Measurements from ENCODE around the gene IL1RN. TPM values are rescaled to one million over a fixed set of nuclear protein-coding genes. Genes with fewer than 3 reads are reported as not detected.
"Not testable (repeated sequence)": the region's sequence is repeated elsewhere in the genome, so short reads cannot be mapped to it uniquely, and the experiment has no call there.

IL1RN gene
- total and polyA plus RNA-seq, 4 donors = 0.74 to 11.6 (median 6.6) TPM

DNA sequence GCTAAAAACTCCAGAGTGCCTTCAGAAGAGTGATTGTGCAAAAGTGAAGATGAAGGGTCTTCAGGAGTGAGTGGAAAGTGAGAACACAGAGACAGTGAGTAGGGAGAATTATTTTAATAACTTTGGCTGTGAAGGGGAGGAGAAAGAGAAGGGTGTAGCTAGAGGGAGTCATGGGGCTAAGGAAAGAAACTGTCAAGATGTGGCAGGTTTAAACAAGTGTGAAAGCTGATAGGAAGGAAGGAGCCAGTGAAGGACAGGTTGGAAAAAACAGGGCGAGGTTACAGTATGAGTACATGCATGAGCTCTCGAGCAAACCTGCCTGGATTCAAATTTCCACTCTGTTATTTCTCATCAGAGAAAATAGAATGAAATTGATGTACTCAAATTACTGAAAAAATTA, 41.9 kb upstream of the IL1RN start:
- ATAC-seq (ENCODE audit: low FRiP score) (no peak), DNase-seq (no peak)
- no peak overlapping the region for H3K4me3 ChIP-seq (ENCODE audit: low read length in 2 of 2)
- no peak overlapping the region for H3K27ac ChIP-seq (ENCODE audit: low read depth in 1 of 2, low read length in 2 of 2)
- H3K36me3 ChIP-seq (ENCODE audit: control insufficient read depth in 1 of 2, insufficient read depth in 2 of 2, low read length in 1 of 2) = no peaks in the 10 kb centered on the region
- peaks cover 0 to 1% of the 10 kb centered on the region in 2 donors for H3K27me3 ChIP-seq (ENCODE audit: control insufficient read depth in 1 of 2, insufficient read depth in 2 of 2, low read length in 1 of 2)
- H3K4me1 ChIP-seq (ENCODE audit: control insufficient read depth in 1 of 2, insufficient read depth in 2 of 2, low read length in 2 of 2) = no peaks in the 10 kb centered on the region
- peaks cover 3% of the 10 kb centered on the region for H3K9me3 ChIP-seq (ENCODE audit: control insufficient read depth, low read length)
- WGBS, 2 donors = 73 to 81% methylated on average over 2 of the region's 2 CpGs
- intact Hi-C loops (cut with DNase I) = no loop called here

DNA sequence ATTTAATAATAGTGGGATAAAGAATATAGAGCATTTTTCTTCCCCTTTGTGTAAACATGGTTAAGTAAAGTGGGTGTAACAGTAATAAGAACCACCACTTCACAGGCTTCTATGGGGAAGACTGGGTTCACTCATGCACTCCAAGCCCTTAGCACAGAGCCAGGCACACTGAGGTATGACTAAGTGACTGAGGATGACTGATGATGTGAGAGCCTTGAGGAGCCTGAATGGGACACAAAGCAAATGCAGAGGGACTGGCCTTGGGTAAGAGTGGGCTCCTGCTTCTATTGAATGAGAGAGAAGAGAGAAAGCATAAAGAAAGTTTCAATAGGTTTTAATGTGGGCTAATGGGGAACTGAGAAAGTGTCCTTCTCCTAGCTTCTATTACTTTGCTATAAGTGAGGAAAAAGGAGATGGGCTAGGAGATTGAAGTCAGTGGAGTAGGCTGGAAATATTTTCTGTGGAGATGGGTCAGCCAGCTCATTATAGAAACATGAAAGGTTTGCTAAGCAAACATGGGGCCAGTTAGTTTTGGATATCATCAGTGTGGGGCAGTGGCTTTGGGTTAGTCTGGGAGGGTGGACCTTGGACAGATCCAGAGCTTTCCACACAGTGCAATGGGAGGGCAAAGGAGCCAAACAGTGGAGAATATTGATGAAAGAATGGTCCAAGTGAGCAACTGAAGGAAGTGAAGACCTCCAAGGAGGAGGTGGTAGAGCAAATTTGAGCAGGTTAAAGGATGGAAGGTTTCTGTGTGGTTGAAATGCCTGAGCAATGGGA, 39.0 kb upstream of the IL1RN start:
- ATAC-seq (ENCODE audit: low FRiP score) (no peak), DNase-seq (no peak)
- no peak overlapping the region for H3K27ac ChIP-seq (ENCODE audit: low read depth in 1 of 2, low read length in 2 of 2)
- intact Hi-C loops (cut with DNase I) = no loop called here
- H3K36me3 ChIP-seq (ENCODE audit: control insufficient read depth in 1 of 2, insufficient read depth in 2 of 2, low read length in 1 of 2) = no peaks in the 10 kb centered on the region
- no peaks in the 10 kb centered on the region for H3K4me1 ChIP-seq (ENCODE audit: control insufficient read depth in 1 of 2, insufficient read depth in 2 of 2, low read length in 2 of 2)
- no peak overlapping the region for H3K4me3 ChIP-seq (ENCODE audit: low read length in 2 of 2)
- peaks cover 0 to 1% of the 10 kb centered on the region in 2 donors for H3K27me3 ChIP-seq (ENCODE audit: control insufficient read depth in 1 of 2, insufficient read depth in 2 of 2, low read length in 1 of 2)
- peaks cover 2% of the 10 kb centered on the region for H3K9me3 ChIP-seq (ENCODE audit: control insufficient read depth, low read length)

DNA sequence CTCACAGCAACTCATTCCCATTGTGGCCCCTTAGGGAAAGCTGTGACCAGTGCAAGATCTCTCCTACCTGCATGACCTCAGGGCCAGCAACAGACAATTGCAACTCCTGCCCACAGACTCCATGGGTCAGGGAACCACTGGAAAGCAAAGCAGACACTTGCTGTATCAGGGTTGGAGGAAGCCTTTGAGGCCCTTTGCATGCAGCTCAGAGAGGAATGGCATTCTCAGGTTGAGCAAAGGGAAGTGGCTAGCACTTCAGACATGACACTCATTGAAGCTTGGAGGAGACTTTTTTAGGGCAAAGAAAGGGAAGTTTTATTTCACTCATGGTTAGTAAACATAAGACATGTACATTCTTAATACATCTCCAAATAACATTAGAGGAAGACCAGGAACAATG, 37.5 kb upstream of the IL1RN start:
- H3K4me1 ChIP-seq (ENCODE audit: control insufficient read depth in 1 of 2, insufficient read depth in 2 of 2, low read length in 2 of 2) = no peaks in the 10 kb centered on the region
- no peak overlapping the region for H3K4me3 ChIP-seq (ENCODE audit: low read length in 2 of 2)
- no peak overlapping the region for H3K27ac ChIP-seq (ENCODE audit: low read depth in 1 of 2, low read length in 2 of 2)
- ATAC-seq (ENCODE audit: low FRiP score) = no peak
- intact Hi-C loops (cut with DNase I) = no loop called here
- no peak for DNase-seq
- peaks cover 0 to 1% of the 10 kb centered on the region in 2 donors for H3K27me3 ChIP-seq (ENCODE audit: control insufficient read depth in 1 of 2, insufficient read depth in 2 of 2, low read length in 1 of 2)
- no peaks in the 10 kb centered on the region for H3K36me3 ChIP-seq (ENCODE audit: control insufficient read depth in 1 of 2, insufficient read depth in 2 of 2, low read length in 1 of 2)
- H3K9me3 ChIP-seq (ENCODE audit: control insufficient read depth, low read length) = peaks cover 1% of the 10 kb centered on the region

DNA sequence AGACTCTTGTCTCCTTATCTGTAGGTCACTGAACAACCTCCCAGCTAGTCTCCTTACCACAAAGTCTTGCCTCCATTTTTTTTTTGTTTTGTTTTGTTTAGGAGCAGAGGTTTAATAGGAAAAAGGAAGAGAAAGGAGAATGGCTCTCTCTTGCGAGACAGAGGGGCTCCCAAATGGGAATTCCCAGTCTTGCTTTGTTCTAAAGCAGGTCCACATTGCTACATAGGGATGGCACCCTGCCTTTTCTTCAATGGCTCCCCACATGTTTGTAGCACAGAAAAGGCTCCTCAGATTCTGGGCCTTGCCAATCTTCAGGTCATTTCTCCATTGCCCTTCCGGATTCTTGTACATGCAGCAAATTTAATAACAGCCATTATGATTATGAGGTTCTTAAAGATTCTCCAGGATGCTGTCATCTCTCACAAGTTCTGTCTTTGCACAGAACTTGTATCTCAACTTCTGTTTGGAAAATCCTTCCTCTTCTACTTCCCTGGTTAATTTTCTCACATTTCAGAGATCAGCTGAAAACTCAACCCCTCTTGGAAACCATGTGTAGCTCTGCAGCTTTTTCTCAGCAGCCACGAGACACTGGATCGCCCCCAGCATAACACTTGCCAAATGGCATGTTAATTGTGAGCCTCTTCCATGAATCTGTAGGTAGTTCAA, 36.0 kb upstream of the IL1RN start:
- intact Hi-C loops (cut with DNase I) = no loop called here

DNA sequence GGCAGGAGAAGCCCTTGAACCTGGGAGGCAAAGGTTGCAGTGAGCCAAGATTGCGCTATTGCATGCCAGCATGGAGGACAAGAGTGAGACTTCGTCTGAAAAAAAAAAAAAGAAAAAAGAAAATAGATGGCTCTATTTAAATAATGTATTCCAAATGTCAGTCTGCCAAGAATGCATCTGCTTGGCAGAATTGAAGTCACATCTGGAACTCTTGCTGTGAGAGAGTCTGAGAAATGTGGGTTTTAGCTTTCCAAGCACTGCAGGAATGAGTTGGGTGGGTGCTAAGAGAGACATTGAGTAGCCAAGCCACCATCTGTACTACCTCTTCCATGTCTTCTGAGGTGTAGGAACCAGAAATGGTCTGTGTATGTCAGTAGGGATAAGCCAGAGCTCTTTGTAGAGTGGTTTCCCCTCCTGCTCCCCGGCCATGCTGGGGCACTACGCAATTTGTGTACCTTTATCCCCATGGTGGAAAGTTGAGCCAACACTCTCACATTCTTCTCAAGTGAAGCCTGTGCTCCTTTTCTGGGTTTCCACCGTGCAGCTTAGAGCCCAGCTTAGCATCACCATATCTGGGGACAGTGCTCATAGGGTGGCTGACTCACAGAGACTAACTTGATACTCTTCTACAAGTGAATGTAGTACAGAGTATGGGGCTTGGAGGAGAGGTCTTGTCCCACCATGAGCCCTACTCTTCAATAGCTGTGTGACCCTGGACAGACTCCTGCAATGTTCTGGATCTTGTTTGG, 34.4 kb upstream of the IL1RN start:
- intact Hi-C loops (cut with DNase I) = no loop called here
- no peak for DNase-seq
- no peak for ATAC-seq (ENCODE audit: low FRiP score)
- no peaks in the 10 kb centered on the region for H3K36me3 ChIP-seq (ENCODE audit: control insufficient read depth in 1 of 2, insufficient read depth in 2 of 2, low read length in 1 of 2)
- H3K4me3 ChIP-seq (ENCODE audit: low read length in 2 of 2) = no peak overlapping the region
- H3K9me3 ChIP-seq (ENCODE audit: control insufficient read depth, low read length) = no peaks in the 10 kb centered on the region
- no peak overlapping the region for H3K27ac ChIP-seq (ENCODE audit: low read depth in 1 of 2, low read length in 2 of 2)
- WGBS, 2 donors = 74 to 83% methylated on average over 5 of the region's 5 CpGs
- H3K27me3 ChIP-seq (ENCODE audit: control insufficient read depth in 1 of 2, insufficient read depth in 2 of 2, low read length in 1 of 2) = peaks cover 0 to 1% of the 10 kb centered on the region in 2 donors
- no peaks in the 10 kb centered on the region for H3K4me1 ChIP-seq (ENCODE audit: control insufficient read depth in 1 of 2, insufficient read depth in 2 of 2, low read length in 2 of 2)

More for the DNA sequence above, 36.0 kb upstream of the IL1RN start:
- H3K36me3 ChIP-seq (ENCODE audit: control insufficient read depth in 1 of 2, insufficient read depth in 2 of 2, low read length in 1 of 2) = no peaks in the 10 kb centered on the region
- H3K27ac ChIP-seq (ENCODE audit: low read depth in 1 of 2, low read length in 2 of 2) = no peak overlapping the region
- peaks cover 0 to 1% of the 10 kb centered on the region in 2 donors for H3K27me3 ChIP-seq (ENCODE audit: control insufficient read depth in 1 of 2, insufficient read depth in 2 of 2, low read length in 1 of 2)
- H3K4me1 ChIP-seq (ENCODE audit: control insufficient read depth in 1 of 2, insufficient read depth in 2 of 2, low read length in 2 of 2) = no peaks in the 10 kb centered on the region
- ATAC-seq (ENCODE audit: low FRiP score) (no peak), DNase-seq (no peak)
- 66 to 80% methylated on average over 4 of the region's 4 CpGs for WGBS, 2 donors
- peaks cover 1% of the 10 kb centered on the region for H3K9me3 ChIP-seq (ENCODE audit: control insufficient read depth, low read length)
- no peak overlapping the region for H3K4me3 ChIP-seq (ENCODE audit: low read length in 2 of 2)

DNA sequence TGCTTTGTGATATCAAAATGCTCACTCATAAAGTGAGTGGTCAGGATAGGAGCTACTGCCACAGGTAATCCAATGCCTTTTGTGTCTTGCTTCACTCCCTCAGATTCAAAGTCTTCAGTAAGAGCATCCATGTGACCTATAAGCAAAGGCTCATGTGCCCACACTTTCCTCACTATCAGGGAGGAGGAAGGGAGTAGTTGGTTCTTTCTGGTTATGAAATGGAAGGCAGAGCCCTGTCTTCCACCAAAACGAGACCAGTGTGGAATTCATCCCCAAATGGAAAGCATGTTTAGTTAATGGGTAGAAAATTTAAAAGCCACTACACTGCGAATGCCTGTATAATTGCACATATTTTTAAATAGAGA, 33.8 kb upstream of the IL1RN start:
- Histone ChIP-seq H3K36me3 (ENCODE audit: control insufficient read depth in 1 of 2, insufficient read depth in 2 of 2, low read length in 1 of 2) (no peaks in the 10 kb centered on the region), H3K27ac (ENCODE audit: low read depth in 1 of 2, low read length in 2 of 2) (no peak overlapping the region), H3K27me3 (ENCODE audit: control insufficient read depth in 1 of 2, insufficient read depth in 2 of 2, low read length in 1 of 2) (peaks cover 0 to 1% of the 10 kb centered on the region in 2 donors), H3K9me3 (ENCODE audit: control insufficient read depth, low read length) (peaks cover 2% of the 10 kb centered on the region), H3K4me1 (ENCODE audit: control insufficient read depth in 1 of 2, insufficient read depth in 2 of 2, low read length in 2 of 2) (no peaks in the 10 kb centered on the region), H3K4me3 (ENCODE audit: low read length in 2 of 2) (no peak overlapping the region)
- intact Hi-C loops (cut with DNase I) = no loop called here
- no peak for DNase-seq
- no peak for ATAC-seq (ENCODE audit: low FRiP score)
- 46 to 53% methylated on average over 2 of the region's 2 CpGs for WGBS, 2 donors

DNA sequence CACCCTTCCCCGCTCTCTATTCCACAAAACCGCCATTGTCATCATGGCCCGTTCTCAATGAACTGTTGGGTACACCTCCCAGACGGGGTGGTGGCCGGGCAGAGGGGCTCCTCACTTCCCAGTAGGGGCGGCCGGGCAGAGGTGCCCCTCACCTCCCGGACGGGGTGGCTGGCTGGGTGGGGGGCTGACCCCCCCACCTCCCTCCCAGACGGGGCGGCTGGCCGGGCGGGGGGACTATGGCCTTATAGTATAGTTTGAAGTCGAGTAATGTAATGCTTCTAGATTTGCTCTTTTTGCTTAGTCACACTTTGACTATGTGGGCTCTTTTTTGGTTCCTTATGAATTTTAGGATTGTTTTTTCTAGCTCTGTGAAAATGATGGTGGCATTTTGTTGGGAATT, 31.1 kb upstream of the IL1RN start:
- H3K4me3 ChIP-seq (ENCODE audit: low read length in 2 of 2); ATAC-seq (ENCODE audit: low FRiP score); H3K36me3 ChIP-seq (ENCODE audit: control insufficient read depth in 1 of 2, insufficient read depth in 2 of 2, low read length in 1 of 2); DNase-seq; H3K9me3 ChIP-seq (ENCODE audit: control insufficient read depth, low read length); H3K27ac ChIP-seq (ENCODE audit: low read depth in 1 of 2, low read length in 2 of 2); H3K4me1 ChIP-seq (ENCODE audit: control insufficient read depth in 1 of 2, insufficient read depth in 2 of 2, low read length in 2 of 2); intact Hi-C loops (cut with DNase I); H3K27me3 ChIP-seq (ENCODE audit: control insufficient read depth in 1 of 2, insufficient read depth in 2 of 2, low read length in 1 of 2): not testable (repeated sequence)
- 83 to 91% methylated on average over 10 to 14 of the region's 14 CpGs for WGBS, 2 donors

DNA sequence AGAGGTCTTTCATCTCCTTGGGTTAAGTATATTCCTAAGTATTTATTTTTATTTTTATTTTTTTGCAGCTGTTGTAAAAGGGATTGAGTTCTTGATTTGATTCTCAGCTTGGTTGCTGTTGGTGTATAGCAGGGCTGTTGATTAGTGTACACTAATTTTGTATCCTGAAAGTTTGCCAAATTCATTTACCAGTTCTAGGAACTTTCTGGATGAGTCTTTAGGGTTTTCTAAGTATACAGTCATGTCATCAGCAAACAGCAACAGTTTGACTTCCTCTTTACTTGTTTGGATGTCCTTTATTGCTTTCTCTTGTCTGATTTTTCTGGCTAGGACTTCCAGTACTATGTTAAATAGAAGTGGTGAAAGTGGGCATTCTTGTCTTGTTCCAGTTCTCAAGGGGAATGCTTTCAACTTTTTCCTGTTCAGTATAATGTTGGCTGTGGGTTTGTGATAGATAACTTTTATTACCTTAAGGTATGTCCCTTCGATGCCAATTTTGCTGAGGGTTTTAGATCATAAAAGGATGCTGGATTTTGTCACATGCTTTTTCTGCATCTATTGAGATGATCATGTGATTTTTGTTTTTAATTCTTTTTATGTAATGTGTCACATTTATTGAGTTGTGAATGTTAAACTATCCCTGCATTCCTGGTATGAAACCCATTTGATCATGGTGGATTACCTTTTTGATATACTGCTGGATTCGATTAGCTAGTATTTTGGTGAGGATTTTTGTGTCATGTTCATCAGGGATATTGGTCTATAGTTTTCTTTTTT, 30.4 kb upstream of the IL1RN start:
- intact Hi-C loops (cut with DNase I); H3K4me3 ChIP-seq (ENCODE audit: low read length in 2 of 2); H3K4me1 ChIP-seq (ENCODE audit: control insufficient read depth in 1 of 2, insufficient read depth in 2 of 2, low read length in 2 of 2); H3K9me3 ChIP-seq (ENCODE audit: control insufficient read depth, low read length); H3K36me3 ChIP-seq (ENCODE audit: control insufficient read depth in 1 of 2, insufficient read depth in 2 of 2, low read length in 1 of 2); H3K27me3 ChIP-seq (ENCODE audit: control insufficient read depth in 1 of 2, insufficient read depth in 2 of 2, low read length in 1 of 2); H3K27ac ChIP-seq (ENCODE audit: low read depth in 1 of 2, low read length in 2 of 2); ATAC-seq (ENCODE audit: low FRiP score); DNase-seq: not testable (repeated sequence)
- WGBS, 2 donors = 43 to 85% methylated on average over 2 of the region's 2 CpGs
